Measurements from ENCODE around the gene HIVEP2.
A peak's percentile ranks its signal among the peaks of the same experiment; 100 is the strongest.

Gene HIVEP2

DNA sequence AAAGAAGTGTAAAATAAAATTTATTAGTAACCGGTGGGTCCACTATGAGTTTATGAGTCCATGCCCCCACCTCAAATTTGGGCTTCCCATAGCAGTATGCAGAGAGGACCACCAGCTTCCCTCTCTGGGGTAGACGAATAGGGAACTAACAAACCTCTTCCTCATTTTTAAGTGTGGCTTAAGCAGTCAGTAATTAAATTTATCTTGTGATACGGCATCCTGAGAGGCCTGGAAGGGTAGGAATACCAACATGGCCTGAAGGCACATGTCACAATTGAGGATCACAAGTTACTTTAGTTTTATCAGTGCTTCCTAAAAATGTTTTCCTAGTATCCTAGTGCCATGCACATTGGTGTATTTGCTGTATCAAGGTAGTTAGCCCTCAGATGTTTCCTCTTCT is 239.9 kb downstream of the HIVEP2 start:
- Histone ChIP-seq H2AFZ (no peak overlapping the region), H3K9me3 (ENCODE audit: control insufficient read depth, low read length) (no peaks in the 10 kb centered on the region), H3K27me3 (ENCODE audit: control insufficient read depth, insufficient read depth, low read length) (no peaks in the 10 kb centered on the region), H3K9ac (no peak overlapping the region), H3K27ac (no peak overlapping the region), H3K36me3 (ENCODE audit: control insufficient read depth, insufficient read depth, low read length) (no peaks in the 10 kb centered on the region), H3K4me1 (peaks cover 9% of the 10 kb centered on the region), H3K4me3 (ENCODE audit: low read depth, low read length) (no peak overlapping the region), H3K79me2 (no peaks in the 10 kb centered on the region), H3K4me2 (ENCODE audit: low read length) (no peak overlapping the region)
- TF ChIP-seq, protein P1, sequence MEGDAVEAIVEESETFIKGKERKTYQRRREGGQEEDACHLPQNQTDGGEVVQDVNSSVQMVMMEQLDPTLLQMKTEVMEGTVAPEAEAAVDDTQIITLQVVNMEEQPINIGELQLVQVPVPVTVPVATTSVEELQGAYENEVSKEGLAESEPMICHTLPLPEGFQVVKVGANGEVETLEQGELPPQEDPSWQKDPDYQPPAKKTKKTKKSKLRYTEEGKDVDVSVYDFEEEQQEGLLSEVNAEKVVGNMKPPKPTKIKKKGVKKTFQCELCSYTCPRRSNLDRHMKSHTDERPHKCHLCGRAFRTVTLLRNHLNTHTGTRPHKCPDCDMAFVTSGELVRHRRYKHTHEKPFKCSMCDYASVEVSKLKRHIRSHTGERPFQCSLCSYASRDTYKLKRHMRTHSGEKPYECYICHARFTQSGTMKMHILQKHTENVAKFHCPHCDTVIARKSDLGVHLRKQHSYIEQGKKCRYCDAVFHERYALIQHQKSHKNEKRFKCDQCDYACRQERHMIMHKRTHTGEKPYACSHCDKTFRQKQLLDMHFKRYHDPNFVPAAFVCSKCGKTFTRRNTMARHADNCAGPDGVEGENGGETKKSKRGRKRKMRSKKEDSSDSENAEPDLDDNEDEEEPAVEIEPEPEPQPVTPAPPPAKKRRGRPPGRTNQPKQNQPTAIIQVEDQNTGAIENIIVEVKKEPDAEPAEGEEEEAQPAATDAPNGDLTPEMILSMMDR (IDR thresholded peaks at IDR 0.05) = no peak

DNA sequence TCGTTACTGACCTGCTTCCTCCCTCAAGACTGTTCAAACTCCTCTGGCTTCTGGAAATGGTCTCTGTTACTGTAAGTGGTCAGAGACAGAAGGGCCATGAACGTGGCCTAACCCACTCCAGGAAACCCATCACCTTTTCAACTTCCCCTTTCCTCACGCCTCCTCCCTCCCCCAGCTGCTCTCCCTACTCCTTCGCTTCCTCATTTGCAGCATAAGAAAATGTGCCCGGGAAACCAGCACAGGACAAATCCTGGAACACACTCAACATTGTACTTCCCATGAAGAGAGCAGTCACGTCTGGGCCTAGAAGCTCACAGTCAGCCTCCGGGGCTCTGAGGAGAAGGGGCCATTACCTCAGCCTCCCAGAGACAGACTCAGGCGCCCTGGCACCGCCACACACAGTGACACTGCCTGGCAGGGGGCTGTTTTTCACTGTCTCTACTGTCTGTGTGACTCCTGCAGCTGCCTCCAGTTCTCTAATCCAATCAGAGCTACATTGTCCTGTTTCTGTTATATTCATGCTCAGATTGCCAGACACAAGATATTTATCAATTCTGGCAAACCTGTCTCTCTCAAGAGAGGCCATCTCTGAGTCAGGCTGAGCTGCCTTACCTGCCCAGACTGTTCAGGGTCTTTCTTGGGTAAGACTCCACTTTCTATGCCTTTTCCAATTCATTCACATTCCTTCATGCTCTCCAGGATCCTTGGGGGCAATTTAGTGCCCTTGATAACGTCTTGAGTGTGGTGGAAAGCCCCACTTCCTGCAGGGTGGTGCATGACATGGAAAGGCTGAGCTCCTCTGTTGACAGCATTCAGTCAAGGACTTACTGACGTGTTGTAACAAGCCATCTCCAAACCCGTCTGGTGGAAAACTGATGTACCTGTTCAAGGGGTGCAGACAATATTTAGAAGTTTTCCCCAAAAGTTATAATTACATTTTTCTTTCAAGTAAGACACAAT is 242.2 kb downstream of the HIVEP2 start:
- no peak overlapping the region for H3K4me2 ChIP-seq (ENCODE audit: low read length)
- H2AFZ ChIP-seq = peak overlapping the region; percentile 86
- H3K9ac ChIP-seq = no peak overlapping the region
- H3K27ac ChIP-seq = peak overlapping the region; percentile 31
- TF ChIP-seq, protein P1 (IDR thresholded peaks at IDR 0.05) = no peak
- H3K9me3 ChIP-seq (ENCODE audit: control insufficient read depth, low read length) = no peaks in the 10 kb centered on the region
- H3K4me1 ChIP-seq = peaks cover 9% of the 10 kb centered on the region
- H3K27me3 ChIP-seq (ENCODE audit: control insufficient read depth, insufficient read depth, low read length) = no peaks in the 10 kb centered on the region
- H3K4me3 ChIP-seq (ENCODE audit: low read depth, low read length) = no peak overlapping the region
- no peaks in the 10 kb centered on the region for H3K79me2 ChIP-seq
- no peaks in the 10 kb centered on the region for H3K36me3 ChIP-seq (ENCODE audit: control insufficient read depth, insufficient read depth, low read length)

Data from parathyroid adenoma (tissue), 2 donors.